ENCODE results near the gene CGNL1.

Gene CGNL1

GRCh38 chr15:57419335-57419734, 43.0 kb downstream of the CGNL1 start:
- 90 to 100% methylated on average over 1 to 2 of the region's 2 CpGs for WGBS, 2 experiments
- Histone ChIP-seq H3K27ac (ENCODE audit: insufficient read depth, low read depth, low read length, poor library complexity, severe bottlenecking) (no peak overlapping the region), H3K4me1 (ENCODE audit: control insufficient read depth, insufficient read depth, low read length) (no peaks in the 10 kb centered on the region), H3K27me3 (ENCODE audit: control insufficient read depth, insufficient read depth, low read length, poor library complexity, severe bottlenecking) (no peaks in the 10 kb centered on the region), H3K36me3 (ENCODE audit: control insufficient read depth, insufficient read depth, low read length) (no peaks in the 10 kb centered on the region), H3K4me3 (ENCODE audit: insufficient read depth, low read depth, low read length) (no peak overlapping the region), H3K9me3 (ENCODE audit: control insufficient read depth, low read length) (no peaks in the 10 kb centered on the region)

DNA sequence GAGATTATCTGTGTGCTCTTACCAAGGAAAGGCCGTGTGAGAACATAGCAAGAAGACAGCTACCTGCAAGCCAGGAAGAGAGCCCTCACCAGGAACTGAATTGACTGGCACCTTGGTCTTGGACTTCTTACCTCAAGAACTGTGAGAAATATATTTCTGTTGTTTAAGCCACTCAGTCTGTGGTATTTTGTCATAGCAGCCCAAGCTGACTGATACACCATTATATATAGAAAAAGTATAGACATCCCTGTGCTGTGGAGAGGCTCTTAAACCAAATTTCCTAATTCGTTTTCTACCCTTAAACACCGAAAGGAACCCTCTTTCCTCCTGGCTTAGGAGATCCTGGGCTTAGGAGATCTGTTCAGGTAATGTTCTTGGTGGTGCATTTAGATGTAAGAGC, 44.8 kb downstream of the CGNL1 start:
- H3K4me1 ChIP-seq (ENCODE audit: control insufficient read depth, insufficient read depth, low read length), result no peaks in the 10 kb centered on the region
- H3K27me3 ChIP-seq (ENCODE audit: control insufficient read depth, insufficient read depth, low read length, poor library complexity, severe bottlenecking), result no peaks in the 10 kb centered on the region
- no peak overlapping the region for H3K4me3 ChIP-seq (ENCODE audit: insufficient read depth, low read depth, low read length)
- 98% methylated on average over 3 of the region's 3 CpGs for WGBS, 2 experiments
- no peaks in the 10 kb centered on the region for H3K36me3 ChIP-seq (ENCODE audit: control insufficient read depth, insufficient read depth, low read length)
- no peak overlapping the region for H3K27ac ChIP-seq (ENCODE audit: insufficient read depth, low read depth, low read length, poor library complexity, severe bottlenecking)
- H3K9me3 ChIP-seq (ENCODE audit: control insufficient read depth, low read length), result no peaks in the 10 kb centered on the region

GRCh38 chr15:57421551-57421950, 45.2 kb downstream of the CGNL1 start:
- no peak overlapping the region for H3K4me3 ChIP-seq (ENCODE audit: insufficient read depth, low read depth, low read length)
- WGBS, 2 experiments, result 64 to 68% methylated on average over 6 of the region's 6 CpGs
- H3K36me3 ChIP-seq (ENCODE audit: control insufficient read depth, insufficient read depth, low read length), result no peaks in the 10 kb centered on the region
- H3K27me3 ChIP-seq (ENCODE audit: control insufficient read depth, insufficient read depth, low read length, poor library complexity, severe bottlenecking), result no peaks in the 10 kb centered on the region
- H3K27ac ChIP-seq (ENCODE audit: insufficient read depth, low read depth, low read length, poor library complexity, severe bottlenecking), result no peak overlapping the region
- H3K4me1 ChIP-seq (ENCODE audit: control insufficient read depth, insufficient read depth, low read length), result peaks cover 1% of the 10 kb centered on the region
- H3K9me3 ChIP-seq (ENCODE audit: control insufficient read depth, low read length), result no peaks in the 10 kb centered on the region

DNA sequence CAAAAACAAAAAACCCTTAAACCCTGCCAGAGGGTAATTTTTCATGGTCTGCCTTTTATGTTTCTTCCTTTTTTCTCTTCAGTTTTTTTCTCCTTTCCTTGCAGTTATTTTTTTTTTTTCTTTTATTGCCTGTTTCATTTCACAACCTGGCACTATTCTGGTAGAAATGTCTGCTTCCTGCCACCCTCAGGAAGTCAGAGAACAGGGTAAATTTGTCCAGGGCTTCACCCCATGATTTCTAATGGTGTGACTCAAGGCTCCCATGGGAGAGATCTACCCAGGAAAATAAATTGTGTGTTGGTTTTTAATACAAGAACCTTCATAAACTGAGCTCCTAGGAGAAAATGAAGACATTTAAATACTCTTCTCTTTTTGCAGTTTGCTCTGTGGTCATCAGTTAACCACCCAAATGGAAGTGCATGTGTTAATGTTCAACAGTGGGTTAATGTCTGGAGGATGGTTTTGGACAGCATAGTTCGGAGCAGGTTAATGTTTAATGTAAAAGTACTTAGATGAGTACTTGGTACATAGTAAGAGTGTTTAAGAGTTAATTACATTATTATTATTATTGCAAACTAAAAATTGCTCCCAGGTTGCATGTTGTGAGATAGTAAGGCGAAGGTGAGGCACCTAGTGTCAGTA, 45.9 kb downstream of the CGNL1 start:
- Histone ChIP-seq H3K27me3 (ENCODE audit: control insufficient read depth, insufficient read depth, low read length, poor library complexity, severe bottlenecking) (no peaks in the 10 kb centered on the region), H3K4me3 (ENCODE audit: insufficient read depth, low read depth, low read length) (no peak overlapping the region), H3K4me1 (ENCODE audit: control insufficient read depth, insufficient read depth, low read length) (peaks cover 8% of the 10 kb centered on the region), H3K9me3 (ENCODE audit: control insufficient read depth, low read length) (no peaks in the 10 kb centered on the region), H3K36me3 (ENCODE audit: control insufficient read depth, insufficient read depth, low read length) (no peaks in the 10 kb centered on the region), H3K27ac (ENCODE audit: insufficient read depth, low read depth, low read length, poor library complexity, severe bottlenecking) (no peak overlapping the region)
- 91 to 94% methylated on average over 2 of the region's 2 CpGs for WGBS, 2 experiments

- Histone ChIP-seq H3K27me3 (ENCODE audit: control insufficient read depth, insufficient read depth, low read length, poor library complexity, severe bottlenecking) (no peaks in the 10 kb centered on the region), H3K9me3 (ENCODE audit: control insufficient read depth, low read length) (no peaks in the 10 kb centered on the region), H3K36me3 (ENCODE audit: control insufficient read depth, insufficient read depth, low read length) (no peaks in the 10 kb centered on the region), H3K27ac (ENCODE audit: insufficient read depth, low read depth, low read length, poor library complexity, severe bottlenecking) (no peak overlapping the region), H3K4me1 (ENCODE audit: control insufficient read depth, insufficient read depth, low read length) (peaks cover 16% of the 10 kb centered on the region), H3K4me3 (ENCODE audit: insufficient read depth, low read depth, low read length) (no peak overlapping the region)
- 92 to 93% methylated on average over 15 of the region's 15 CpGs for WGBS, 2 experiments
Measured at GRCh38 chr15:57423599-57424140, 47.4 kb downstream of the CGNL1 start.

GRCh38 chr15:57424628-57425405, 48.5 kb downstream of the CGNL1 start:
- Histone ChIP-seq H3K27ac (ENCODE audit: insufficient read depth, low read depth, low read length, poor library complexity, severe bottlenecking) (no peak overlapping the region), H3K4me3 (ENCODE audit: insufficient read depth, low read depth, low read length) (no peak overlapping the region), H3K9me3 (ENCODE audit: control insufficient read depth, low read length) (no peaks in the 10 kb centered on the region), H3K36me3 (ENCODE audit: control insufficient read depth, insufficient read depth, low read length) (no peaks in the 10 kb centered on the region), H3K27me3 (ENCODE audit: control insufficient read depth, insufficient read depth, low read length, poor library complexity, severe bottlenecking) (no peaks in the 10 kb centered on the region), H3K4me1 (ENCODE audit: control insufficient read depth, insufficient read depth, low read length) (peaks cover 16% of the 10 kb centered on the region)
- 88 to 93% methylated on average over 5 to 6 of the region's 6 CpGs for WGBS, 2 experiments

DNA sequence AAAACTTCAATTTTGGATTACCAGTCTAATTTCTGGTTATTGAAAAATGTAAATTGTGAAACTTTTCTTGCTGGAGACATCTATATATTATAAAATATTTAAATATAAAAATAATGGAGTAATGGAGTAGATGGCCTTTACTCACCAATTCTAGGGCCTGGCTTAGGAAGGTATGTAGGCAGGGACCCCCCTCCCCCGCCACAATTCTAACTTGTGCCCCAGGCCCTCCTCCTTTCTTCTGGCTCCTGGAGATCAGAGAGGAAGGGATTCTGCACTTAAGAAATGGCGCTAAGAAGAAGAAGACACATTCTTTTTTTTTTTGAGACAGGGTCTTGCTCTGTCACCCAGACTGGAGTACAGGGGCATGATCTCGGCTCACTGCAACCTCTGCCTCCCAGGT, 49.5 kb downstream of the CGNL1 start:
- H3K4me1 ChIP-seq (ENCODE audit: control insufficient read depth, insufficient read depth, low read length), result peaks cover 16% of the 10 kb centered on the region
- H3K27ac ChIP-seq (ENCODE audit: insufficient read depth, low read depth, low read length, poor library complexity, severe bottlenecking), result no peak overlapping the region
- 62 to 100% methylated on average over 2 to 3 of the region's 3 CpGs for WGBS, 2 experiments
- no peaks in the 10 kb centered on the region for H3K9me3 ChIP-seq (ENCODE audit: control insufficient read depth, low read length)
- no peaks in the 10 kb centered on the region for H3K27me3 ChIP-seq (ENCODE audit: control insufficient read depth, insufficient read depth, low read length, poor library complexity, severe bottlenecking)
- no peaks in the 10 kb centered on the region for H3K36me3 ChIP-seq (ENCODE audit: control insufficient read depth, insufficient read depth, low read length)
- H3K4me3 ChIP-seq (ENCODE audit: insufficient read depth, low read depth, low read length), result no peak overlapping the region

- Histone ChIP-seq H3K9me3 (ENCODE audit: control insufficient read depth, low read length) (no peaks in the 10 kb centered on the region), H3K4me3 (ENCODE audit: insufficient read depth, low read depth, low read length) (no peak overlapping the region), H3K27ac (ENCODE audit: insufficient read depth, low read depth, low read length, poor library complexity, severe bottlenecking) (no peak overlapping the region), H3K36me3 (ENCODE audit: control insufficient read depth, insufficient read depth, low read length) (no peaks in the 10 kb centered on the region), H3K27me3 (ENCODE audit: control insufficient read depth, insufficient read depth, low read length, poor library complexity, severe bottlenecking) (no peaks in the 10 kb centered on the region), H3K4me1 (ENCODE audit: control insufficient read depth, insufficient read depth, low read length) (peaks cover 19% of the 10 kb centered on the region)
- WGBS, 2 experiments, result 67% methylated on average over 9 of the region's 9 CpGs
Measured at GRCh38 chr15:57427367-57427821, 51.1 kb downstream of the CGNL1 start.

- Histone ChIP-seq H3K9me3 (ENCODE audit: control insufficient read depth, low read length) (no peaks in the 10 kb centered on the region), H3K4me1 (ENCODE audit: control insufficient read depth, insufficient read depth, low read length) (peaks cover 11% of the 10 kb centered on the region), H3K27ac (ENCODE audit: insufficient read depth, low read depth, low read length, poor library complexity, severe bottlenecking) (no peak overlapping the region), H3K4me3 (ENCODE audit: insufficient read depth, low read depth, low read length) (no peak overlapping the region), H3K27me3 (ENCODE audit: control insufficient read depth, insufficient read depth, low read length, poor library complexity, severe bottlenecking) (no peaks in the 10 kb centered on the region), H3K36me3 (ENCODE audit: control insufficient read depth, insufficient read depth, low read length) (no peaks in the 10 kb centered on the region)
- WGBS, 2 experiments, result 86% methylated on average over 12 of the region's 12 CpGs
Measured at GRCh38 chr15:57432141-57432741, 55.9 kb downstream of the CGNL1 start.

- no peak overlapping the region for H3K27ac ChIP-seq (ENCODE audit: insufficient read depth, low read depth, low read length, poor library complexity, severe bottlenecking)
- WGBS, 2 experiments, result 100% methylated on average over 1 of the region's 1 CpG
- H3K9me3 ChIP-seq (ENCODE audit: control insufficient read depth, low read length), result no peaks in the 10 kb centered on the region
- no peaks in the 10 kb centered on the region for H3K36me3 ChIP-seq (ENCODE audit: control insufficient read depth, insufficient read depth, low read length)
- no peak overlapping the region for H3K4me3 ChIP-seq (ENCODE audit: insufficient read depth, low read depth, low read length)
- H3K27me3 ChIP-seq (ENCODE audit: control insufficient read depth, insufficient read depth, low read length, poor library complexity, severe bottlenecking), result no peaks in the 10 kb centered on the region
- peaks cover 14% of the 10 kb centered on the region for H3K4me1 ChIP-seq (ENCODE audit: control insufficient read depth, insufficient read depth, low read length)
Measured at GRCh38 chr15:57436166-57436565, 59.9 kb downstream of the CGNL1 start.

Data from ectodermal cell (in vitro differentiated cells).